NCI-H128 (cell line): Measurements from ENCODE around the gene ONECUT1.

ENCODE experiments used
- DNase-seq: peaks from one replicate; lab custom pipeline; 2025; ENCODE audit not compliant: unreplicated experiment; lab: John Stamatoyannopoulos, UW

Gene ONECUT1

DNA sequence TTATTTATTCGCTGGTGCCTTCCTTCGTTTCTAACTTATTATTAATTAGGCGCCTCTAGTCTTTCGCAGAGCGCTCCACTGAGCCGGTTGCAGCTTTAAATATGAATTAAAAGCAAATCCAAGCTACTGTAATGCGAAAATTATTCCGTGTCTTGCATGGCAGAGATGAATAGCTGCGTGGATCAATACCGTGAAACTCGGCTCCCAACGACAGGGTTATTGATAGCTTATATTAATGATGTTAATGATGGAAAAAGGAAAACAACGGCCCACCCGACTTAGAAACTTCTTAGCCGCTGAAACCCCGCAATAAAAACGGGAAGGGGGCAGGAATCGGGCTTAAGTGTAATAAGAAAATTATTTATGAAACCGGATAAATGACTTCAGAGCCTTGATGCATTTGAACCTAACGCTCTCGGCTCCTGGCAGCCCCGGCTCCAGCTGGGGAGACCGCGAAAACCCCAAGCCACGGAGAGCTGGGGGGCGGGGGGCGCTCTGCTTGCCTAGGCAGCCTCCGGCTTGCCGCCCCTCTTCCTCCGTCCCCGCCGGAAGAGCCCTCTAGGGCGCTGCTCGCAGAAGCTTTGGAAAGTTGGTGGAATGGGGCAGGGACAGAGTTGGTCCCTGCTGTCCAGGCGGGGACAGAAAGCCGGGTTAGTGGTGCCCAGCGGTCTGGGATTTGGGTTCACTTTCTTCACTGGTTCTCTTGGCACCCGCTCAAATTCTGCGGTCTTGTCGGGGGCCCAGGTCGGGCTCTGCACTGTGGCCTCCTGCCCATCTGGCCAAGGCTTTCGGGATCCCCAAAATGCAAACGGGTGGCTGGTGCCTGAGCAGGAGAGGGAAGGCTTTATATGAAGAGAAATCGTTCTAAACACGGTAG, 7.7 kb upstream of the ONECUT1 start:
- DNase-seq = no peak

DNA sequence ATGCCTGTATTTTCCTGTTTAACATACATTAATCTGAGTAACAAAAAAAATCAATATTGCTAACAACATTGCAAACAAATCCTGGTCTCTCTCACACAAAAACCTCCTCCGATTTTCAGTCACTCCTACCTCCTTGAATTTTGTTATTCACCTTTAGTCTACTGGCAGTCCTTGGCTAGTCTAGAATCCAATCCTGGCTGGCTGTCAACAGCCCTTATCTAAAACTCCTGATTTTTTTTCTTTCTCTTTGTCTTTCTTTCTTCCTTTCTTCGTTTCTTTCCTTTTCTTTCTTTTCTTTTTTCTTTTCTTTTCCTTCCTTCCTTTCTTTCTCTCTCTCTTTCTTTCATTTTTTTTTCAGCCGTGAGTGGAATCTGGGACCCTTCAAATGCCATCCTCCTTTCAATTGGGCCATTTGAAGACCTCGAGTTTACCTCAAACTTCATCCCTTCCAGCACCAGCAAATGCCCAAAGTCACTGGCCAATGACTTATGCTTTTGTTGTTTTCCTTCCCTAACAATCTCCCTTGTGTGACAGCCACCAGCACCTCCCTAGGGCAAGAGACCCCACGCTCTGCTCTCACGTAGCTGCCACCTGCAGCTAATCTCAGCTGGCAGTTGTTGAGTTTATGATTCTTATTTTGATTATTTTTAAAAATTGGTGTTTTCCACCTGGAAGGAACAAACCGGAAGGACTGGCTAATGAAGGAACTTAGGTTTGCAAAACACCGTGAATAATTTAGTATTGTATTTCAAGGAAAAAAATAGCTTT, 6.8 kb upstream of the ONECUT1 start:
- no peak for DNase-seq

DNA sequence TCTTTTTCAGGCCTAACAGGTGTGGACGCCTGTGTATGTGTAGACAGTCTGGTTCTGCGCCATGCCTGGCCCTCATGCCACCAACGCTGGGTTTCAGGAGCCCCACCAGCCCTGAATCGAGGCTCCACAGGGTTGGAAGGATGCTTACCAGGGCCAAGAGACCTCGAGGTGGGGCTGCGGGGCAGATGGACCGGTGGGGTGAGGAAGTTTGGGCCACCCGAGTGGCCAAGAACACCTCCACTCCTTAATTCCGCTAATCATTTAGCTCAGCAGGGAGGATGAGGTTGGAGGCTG, 6.0 kb upstream of the ONECUT1 start:
- DNase-seq = no peak

DNA sequence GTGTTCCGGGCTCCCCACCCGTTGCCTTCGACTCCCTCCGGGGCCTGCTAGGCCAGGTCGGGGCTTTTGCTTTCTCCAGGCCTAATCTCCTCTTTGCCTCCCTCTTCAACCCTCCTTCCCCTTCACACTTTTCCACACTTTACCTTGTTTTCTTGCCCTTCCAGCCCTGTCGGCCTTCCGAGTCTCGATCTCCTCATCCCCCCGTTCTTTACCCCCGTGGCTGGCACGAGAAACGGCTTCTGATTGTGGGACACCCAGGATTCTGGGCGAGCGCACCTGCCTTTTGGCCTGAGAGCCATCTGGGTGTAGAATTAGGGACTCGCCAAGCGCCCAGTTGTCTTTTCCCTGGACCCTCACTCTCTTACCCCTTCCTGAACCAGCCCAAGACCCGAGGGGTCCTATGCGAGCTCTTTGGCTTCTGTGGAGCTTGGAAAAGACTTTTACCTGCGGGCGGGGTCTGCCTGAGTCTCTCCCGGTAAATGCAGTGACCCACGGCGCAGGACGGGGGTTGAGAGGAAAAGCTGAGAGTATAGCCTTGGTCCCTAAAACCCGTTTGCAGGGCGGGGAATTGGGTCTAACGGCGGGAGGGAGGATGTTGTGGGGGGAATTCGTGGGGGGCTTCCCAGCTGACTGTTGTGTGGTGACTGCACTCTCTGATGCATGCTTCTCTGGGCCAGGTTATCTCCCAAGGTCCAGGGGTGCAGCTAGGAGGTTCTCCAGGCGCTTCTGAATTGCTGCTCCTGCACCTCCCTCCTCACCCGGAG, 5.5 kb upstream of the ONECUT1 start:
- no peak for DNase-seq

DNA sequence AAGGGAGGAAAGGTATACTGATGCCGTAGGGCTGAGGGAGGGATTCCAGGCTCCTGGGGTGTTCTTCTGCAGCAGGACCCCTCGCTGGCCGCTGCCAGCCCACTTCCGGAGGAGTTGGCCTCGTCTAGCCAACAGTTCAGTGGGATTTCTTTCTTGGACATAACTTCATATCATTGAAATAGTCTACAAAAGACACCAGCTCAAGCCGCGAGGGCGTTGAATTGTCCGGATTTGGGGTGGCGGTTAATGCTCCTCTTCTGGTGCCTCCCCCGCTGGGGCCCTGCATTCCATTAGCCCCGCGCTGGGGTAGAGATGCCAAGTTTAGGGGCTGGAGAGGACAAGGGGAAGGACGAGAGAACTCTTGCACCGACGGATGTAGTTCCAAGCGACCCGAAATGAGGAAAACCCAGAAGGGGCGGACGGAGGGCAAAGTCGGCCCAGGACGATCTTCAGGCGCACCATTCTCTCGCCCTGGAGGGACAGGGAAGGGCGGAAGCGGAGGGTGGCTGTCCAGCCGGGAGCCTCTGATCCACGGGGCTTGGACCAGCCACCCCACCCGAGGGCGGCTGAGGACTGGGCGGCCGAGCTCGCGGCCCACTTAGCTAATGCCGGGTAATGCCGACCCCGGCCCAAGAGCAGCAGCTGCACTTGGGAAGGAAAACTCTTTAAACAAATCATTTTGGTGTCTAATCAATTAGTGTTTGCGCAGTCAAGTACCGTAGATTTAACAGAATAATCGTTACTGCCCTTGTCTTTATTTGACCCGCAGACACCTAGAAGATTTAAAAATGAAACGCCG, 4.7 kb upstream of the ONECUT1 start:
- no peak for DNase-seq

DNA sequence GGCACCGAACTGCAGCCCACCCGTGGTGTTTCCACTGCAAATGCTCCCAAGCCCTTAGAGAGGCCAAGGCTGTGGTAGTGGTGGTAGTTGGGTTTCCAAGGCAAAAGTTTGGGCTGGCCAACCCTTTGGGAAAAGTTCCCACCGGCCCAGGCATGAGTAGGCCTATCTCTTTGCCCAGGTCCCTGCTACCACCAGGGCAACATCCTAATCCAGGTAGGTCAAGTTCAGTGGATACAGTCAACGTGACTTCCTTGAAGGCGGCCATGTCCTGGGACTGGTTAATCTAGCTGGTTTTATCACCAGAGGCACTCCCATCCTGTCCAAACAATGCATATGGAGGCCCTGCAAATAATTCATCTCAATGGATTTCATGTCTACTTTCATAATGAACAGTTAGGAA, 1.6 kb upstream of the ONECUT1 start:
- DNase-seq = no peak

DNA sequence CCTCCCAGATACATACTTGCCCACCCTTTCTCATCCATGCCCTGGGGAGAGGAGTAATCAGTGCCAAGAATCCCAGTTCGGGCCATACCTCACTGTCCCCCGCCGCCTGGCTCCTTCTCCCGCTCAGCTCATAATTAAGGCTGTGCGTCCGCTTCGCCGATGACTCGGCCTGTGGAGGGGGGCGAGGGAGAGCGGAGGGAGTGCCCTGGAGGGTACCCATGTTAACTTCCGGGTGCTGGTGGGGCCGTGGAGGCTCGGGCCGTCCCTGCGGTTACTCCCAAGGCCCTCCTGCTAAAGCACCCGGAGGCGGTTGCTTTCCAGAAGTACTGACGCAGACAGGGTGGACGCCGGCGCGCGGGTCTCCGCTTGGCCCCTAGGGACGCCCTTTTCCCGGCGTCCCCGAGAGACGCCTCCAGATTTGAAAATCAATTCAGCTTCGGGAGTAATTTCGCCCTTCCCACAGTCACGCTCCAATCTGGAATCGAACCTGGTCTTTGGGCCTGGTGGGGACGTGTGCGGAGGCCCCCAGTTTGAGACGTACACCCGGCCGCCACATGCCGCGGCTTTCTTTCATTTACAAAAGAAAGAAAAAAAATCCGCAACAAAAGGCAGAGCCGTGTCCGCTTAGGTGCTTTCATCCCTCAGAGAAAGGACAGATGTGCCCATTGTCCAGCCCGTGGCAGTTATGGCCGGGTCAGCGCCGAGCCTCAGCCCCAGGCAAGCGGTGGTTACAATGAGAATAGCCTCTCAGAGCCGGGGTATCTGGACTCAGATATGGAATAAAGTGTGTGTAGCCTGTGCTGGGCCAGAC, 1.0 kb upstream of the ONECUT1 start:
- DNase-seq = no peak

DNA sequence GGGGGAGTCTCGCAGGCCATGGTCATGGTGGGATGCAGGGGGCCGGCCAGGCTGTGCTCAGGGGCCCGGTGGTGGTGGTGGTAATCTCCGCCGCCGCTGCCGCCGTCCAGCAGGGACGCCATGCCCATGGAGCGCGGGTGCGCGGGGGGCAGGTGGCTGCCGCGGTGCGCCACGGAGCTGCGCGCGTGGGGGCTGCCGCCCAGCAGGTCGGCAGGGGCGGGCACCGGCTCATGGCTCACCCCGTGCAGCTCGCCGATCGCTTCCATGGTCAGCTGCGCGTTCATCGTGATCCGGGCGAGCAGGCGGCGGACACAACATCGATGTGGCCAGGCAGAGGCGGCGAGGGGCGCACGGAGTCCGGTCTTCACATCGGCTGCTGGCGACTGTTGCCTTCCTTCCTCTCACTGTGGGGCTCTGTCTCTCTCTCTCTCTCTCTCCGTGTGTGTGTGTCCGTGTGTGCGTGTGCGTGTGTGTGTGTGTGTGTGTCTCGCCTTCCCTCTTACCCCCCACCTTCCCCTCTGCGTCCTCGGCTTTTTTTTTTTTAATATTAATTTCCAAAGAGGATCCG, 451 bp downstream of the ONECUT1 start:
- DNase-seq = no peak

DNA sequence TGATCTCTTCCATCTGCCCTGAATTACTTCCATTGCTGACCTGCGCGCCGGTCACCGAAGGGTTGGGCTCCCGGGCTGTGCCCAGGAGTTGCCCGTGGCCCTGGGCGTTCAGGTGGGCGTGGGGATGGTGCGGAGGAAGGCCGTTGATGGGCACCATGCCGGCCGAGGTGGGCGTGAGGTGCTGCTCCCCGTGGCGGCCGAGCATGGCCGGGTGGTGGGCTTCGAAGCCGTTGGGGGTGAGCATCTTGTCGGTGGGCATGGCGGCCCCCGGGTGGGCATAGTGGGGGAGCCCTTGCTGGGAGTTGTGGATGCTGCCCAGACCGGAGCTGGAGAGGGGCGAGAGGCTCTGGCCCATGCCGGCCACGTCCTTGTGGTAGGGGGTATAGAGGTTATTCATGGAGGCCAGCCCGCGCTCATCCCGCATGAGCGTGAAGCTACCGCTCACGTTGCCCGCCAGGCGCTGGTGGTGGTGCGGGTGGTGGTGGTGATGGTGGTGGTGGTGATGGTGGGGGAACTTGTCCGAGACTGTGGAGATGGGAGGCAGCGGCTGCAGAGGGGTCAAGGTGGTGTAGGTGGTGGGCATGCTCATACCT, 1.0 kb downstream of the ONECUT1 start:
- no peak for DNase-seq

DNA sequence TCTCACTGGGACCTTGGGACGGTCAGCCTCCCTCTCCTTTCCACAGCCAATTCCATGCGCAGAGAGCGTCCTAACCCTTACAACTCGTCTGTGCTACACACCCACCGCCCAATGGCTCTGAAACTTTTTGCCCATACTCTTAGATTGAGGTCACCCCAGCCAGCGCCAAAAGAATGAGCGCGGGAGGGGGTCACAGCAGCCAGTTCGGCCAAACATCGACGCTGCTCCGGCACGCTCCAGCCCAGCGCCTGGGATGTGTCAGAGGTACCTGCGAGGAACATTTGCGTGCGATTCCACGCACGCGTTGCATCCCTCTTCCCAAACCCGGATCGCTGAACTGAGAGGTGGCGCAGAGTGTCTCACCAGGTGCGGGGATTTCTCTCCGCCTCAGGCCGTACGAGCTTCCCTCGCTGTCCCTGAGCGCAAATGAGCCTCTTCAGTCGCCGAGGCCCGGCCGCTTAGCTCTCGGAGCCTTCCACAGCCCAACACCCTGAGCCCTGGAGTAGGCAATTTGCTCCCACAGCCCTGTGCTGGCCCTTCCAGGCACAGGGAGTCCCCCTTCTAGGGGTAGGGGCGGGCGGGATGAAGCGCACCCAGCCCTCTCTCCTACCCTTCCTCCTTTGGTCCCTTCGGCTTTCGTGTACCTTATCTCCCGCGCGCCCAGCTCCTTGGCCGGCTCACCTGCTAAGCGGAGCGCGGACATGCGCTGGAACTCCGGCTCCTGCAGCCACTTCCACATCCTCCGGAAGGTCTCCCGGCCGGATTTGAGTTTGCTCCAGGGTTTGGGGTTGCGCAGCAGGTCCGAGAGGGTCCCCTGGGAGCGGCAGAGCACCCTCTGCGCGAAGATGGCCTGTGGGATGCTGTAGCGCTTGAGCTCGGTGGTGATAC, 1.8 kb downstream of the ONECUT1 start:
- DNase-seq = no peak

DNA sequence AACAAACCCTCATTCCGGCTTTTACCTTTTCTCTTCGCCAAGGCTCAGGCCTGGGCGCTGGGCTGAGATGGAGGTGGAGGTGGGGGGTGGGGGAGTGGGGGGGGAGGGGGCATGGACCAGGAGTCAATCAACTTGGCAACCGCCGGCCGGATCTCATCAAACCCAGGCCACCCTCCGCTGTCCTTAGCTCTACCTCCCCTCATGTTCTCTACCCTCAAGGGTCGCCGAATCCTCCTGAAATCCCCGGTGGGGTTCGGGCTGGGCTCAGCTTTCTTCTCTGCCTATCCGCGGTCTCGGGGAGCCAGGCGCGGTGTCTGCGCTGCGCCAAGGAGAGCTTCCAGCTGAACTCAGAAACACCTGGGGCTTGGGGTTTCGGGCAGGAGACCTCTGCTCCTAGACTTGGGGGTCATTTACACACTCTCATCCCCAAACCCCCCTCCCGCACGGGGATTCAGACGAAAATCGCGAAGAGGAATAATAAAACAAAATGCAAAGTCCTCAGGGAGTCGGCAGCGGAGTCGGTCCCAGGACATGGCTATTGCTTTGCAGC, 2.5 kb downstream of the ONECUT1 start:
- DNase-seq = no peak

DNA sequence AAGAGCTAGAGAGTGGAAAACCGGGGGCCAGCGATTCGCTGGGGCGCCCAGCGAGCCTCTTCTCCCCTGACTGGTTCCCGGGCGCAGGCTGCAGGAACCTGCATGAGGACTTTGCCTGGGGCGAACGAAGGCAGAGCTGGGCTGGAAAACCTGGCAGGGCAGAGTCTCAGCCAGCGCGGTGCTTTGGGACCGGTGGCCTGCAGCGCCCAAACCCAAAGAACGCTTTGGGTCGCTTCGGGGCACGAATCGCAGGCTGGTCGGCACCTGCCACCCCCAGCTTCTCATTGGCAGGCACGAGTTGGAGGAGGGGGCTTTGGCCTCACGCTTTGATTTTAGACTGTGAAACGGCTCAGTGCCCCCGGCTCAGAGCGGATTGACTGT, 3.0 kb downstream of the ONECUT1 start:
- no peak for DNase-seq

DNA sequence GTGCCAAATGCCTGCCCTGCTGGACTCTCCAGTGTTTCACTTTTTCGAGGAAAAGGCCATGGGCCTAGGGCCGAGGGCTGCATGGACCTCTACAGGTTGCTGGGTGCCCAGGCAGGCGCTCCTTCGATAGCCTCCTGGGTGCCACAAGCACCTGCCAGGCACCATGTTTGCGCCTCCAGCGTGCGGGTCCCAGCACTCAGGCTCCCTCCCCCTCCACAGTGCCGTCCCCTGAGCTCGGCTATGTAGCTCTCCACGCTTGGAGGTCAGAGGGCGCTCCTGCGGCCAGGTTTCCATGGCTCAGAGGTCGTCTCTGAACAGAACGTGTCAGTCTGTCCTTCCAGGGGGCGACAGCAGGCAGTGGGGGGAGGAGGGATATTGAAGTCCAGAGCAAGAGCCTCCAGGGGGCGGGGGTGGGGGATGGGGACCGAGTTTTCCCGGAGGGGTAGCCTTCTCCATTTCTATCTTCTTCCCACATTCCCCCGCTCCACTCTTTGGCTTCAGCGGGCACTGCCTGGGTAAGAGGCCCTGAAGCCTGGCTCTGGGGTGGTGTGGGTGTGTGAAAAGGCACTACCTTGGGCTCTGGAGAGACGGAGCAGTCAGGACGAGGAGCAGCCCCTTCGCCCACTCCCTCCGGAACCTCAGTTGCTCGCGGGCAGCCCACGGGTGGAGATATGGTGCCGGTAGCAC, 3.6 kb downstream of the ONECUT1 start:
- DNase-seq = no peak

DNA sequence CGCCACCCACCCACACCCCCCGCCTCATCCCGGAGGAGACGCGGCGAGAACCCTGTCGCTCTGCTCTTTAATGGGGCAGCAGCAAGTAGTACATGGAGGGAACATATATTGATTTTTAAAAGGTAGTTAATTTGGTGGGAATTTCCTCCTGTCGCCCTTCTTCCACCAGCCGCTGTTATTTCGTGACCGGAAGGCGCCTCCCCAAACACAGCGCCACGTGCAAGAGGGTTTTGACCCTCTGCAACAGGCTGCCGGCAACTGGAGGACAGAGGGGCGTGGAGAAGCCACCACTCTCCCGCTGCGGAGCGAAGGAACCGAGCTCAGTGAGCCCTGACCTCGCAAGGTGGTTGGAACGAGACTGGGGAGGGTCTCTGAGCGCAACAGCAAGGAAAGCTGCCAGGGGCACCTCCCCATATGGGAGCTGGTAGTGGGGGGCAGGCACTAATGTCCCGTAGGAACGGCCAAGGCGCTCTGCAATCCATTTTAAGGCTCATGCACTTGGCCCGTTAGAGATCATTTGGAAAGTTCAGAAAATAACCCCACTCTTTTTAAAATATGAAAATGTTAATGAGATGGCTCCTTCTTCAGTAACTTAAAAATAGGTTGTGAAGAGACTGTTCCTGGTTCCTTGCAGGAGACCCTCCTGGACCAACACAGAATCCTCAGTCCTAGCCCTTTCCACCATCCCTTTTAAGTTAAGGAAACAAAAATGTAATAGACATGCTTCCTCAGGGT, 4.3 kb downstream of the ONECUT1 start:
- DNase-seq = no peak

DNA sequence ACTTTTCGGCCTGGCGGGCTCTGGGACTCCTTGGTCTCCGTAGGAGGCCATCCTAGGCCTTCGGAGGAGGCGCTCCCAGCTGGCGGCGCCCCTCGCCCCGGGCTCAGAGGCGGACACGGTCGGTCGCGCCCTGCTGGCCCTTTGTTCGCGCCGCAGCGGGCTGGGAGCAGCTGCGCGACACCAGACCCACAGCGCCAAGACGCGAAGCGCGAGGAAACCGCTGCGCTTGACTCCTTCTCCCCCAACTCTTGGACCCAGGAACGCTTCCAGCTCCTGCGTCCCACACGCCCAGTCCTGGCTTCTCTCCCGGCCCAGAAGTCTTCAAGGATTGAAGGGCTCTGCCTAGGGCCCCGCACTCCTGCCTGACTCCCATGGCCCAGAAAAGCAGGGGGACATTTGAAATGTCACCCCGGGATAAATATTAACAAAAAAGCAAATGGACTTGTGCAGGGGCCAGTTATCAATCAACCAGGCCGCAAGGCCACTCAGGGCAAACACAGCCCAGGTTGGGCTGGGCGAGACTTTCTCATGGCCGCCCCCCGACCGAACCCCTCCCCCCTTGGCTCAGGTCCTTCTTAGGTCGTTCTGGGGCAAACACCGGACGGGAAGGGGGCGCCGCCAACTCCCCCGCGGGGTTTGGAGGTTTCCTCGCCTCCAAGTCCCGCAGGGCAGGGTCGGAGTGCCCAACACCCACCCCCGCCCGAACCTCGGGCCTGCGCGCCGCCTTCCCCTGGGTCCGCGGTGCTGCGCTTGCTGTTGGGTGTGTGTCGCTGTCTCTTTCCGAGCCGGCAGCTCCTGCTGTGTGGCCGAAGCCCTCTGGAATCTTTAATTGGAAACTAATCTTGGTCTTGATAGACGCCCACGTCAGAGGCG, 5.1 kb downstream of the ONECUT1 start:
- DNase-seq = no peak
